GM18498 (cell line): ENCODE data around the gene PICALM.
"Not testable (repeated sequence)": the region's sequence is repeated elsewhere in the genome, so short reads cannot be mapped to it uniquely, and the experiment has no call there.

Experiments
- ATAC-seq: cut with Tn5 transposase; IDR thresholded peaks from one replicate; pipeline ENCODE4 v1.9.1; 2021; ENCODE audit warnings: mild to moderate bottlenecking, moderate library complexity; ENCODE audit not compliant: unreplicated experiment

The PICALM gene

DNA sequence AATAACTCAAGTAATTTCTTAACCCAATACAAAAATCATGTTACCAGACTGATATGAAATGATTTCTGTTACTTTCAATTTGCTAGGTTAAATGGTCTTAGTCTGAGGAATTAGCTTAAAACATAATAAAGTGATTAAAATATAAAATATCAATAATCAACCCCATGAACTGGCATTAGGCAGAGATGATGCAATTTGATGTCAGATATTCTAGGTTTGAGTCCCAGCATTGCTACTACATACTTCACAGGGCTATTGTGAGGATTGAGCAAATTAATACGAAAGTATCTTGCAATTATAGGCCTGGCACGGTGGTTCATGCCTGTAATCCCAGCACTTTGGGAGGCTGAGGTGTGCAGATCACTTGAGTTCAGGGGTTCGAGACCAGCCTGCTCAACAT is 66.5 kb downstream of the PICALM start:
- no peak for ATAC-seq

DNA sequence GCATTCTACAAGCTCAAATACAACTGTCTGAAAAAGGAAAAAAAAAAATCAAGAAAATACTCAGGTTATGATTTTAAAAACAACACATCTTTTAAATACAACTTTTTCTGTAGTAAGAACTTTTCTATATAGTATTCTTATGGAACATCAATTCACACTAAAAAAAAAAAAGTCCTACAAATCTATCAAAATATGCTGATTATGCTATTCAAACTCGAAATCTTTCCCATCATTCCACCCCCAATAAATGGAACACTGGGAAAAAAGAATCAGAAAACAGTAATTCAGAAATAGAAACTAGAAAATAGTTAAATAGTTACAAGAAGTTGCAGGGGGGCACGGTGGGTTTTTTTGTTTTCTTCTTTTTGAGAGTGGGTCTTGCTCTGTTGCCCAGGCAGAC is 77.4 kb downstream of the PICALM start:
- no peak for ATAC-seq

DNA sequence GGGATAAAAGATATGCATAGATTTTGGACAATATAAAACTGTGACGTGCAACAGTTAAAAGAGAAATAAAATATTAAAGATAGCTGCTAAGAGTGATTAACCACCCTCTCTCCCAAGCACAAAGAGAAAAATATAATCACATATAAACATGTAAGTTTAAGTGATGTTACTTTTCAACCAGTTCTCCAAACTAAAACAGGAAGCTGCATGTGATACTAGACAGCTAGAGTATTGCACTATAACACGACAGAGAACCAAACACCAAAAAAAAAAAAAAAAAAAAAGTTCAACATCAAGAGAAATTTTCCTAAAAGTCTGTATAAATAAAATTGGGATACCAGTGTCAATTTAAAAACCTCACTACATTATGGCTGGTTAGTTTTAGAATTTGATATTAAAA is 79.1 kb downstream of the PICALM start:
- ATAC-seq, result no peak

GRCh38 chr11:85988780-85989179 is 80.1 kb downstream of the PICALM start:
- ATAC-seq, result no peak

GRCh38 chr11:85977751-85978160 is 91.1 kb downstream of the PICALM start:
- ATAC-seq, result no peak

DNA sequence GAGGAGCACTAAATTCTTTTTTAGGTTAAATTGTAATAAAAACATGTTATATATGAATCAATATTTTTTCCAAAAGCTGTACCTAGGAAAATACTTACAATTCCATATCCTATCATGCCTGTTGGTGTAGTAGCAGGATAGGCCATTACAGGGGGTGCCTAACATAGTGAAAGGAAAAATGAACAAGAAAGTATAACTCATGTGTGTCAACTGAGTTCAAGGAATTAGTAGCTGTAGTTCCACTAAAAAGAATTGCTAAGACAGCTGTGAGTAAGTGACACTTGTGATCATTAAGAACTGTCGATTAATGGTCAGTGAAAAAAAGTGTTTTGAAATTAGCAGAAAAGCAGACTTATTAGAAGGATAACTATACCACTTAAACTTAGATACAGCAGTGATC is 92.4 kb downstream of the PICALM start:
- no peak for ATAC-seq

DNA sequence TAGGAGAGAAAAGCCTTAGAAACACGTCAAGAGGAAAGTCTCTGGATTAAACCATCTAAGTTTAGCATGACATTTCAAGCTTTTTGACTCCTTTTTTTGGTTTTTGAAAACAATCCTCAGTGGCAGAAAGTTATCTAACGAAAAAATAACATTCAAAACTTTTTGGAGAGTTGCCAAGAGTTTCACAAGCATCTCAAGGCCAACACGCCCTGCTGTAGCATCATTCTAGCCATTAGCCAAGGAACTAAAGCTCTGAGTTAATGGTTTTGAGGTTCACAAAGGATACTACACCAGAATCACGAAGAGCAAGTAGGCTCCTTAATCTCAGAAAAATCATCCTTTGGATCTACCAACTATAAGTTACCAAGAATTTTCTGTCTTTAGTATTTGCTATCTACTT is 94.8 kb downstream of the PICALM start:
- ATAC-seq, result no peak

DNA sequence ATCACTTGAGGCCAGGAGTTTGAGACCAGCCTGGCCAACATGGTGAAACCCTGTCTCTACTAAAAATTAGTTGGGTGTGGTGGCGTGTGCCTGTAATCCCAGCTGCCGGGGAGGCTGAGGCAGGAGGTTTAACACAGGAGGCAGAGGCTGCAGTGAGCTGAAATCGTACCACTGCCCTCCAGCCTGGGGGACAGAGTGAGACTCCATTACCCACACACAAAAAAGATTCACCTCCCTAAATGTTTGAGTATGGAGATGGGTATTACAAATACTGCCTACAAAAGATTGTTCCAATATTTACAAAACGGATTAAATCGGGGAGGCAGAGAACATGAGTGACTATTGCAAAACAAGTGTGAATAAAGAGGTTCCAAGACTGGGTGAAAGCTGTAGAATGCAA is 98.3 kb downstream of the PICALM start:
- no peak for ATAC-seq

DNA sequence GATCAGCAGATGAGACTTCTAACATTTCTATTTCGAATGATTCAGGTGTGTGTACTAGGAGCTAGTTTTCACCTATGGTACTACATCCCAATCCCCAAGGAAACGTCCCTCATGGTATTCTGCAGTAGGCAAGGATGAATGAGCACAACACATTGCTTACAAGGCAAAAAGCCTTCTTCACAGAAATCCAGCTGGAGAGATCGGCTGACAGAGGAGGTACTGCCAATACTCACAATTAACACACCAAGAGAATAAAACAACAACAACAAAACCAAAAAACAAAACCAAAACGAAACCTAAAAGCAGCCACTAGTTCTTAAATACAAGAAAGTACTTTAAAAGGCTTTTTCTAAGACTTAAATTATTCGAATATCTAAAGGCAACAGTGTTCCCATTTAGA is 101.4 kb downstream of the PICALM start:
- no peak for ATAC-seq

DNA sequence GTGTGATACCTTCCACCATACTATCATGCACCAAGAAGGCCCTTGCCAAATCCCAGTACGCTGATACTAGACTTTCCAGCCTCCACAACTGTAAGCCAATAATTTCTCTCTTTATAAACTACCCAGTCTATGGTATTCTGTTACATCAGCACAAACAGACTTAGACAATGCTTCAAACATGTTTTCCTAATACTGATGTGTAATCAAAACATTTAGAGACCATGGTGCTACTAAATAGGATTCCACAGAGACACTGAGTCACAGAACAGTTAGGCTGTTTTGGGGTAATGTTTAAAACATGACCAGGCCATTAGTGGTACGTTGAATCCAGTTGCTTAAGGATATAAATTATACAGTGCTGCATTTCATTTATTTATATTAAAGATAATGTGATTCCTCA is 103.7 kb downstream of the PICALM start:
- ATAC-seq, result no peak

DNA sequence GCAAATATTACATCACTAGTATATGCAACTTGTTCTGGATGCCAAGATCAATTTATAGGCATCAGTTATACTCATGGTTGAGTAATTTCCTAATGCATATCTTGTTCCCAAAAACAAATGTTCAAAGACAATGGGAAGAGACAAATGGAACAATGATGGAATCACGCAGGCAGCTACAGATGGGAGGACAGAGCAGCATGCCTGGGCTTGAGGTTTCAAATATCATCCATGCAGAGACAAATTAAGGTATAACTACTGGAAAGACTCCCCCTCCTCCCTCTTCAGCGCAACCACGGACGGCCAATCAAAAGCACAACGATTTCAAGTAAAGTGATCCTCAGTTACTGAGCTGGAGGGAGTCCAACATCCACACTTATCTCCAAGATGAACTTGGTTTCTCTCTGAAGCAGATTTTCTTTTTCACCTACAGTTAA is 106.9 kb downstream of the PICALM start:
- ATAC-seq, result no peak

DNA sequence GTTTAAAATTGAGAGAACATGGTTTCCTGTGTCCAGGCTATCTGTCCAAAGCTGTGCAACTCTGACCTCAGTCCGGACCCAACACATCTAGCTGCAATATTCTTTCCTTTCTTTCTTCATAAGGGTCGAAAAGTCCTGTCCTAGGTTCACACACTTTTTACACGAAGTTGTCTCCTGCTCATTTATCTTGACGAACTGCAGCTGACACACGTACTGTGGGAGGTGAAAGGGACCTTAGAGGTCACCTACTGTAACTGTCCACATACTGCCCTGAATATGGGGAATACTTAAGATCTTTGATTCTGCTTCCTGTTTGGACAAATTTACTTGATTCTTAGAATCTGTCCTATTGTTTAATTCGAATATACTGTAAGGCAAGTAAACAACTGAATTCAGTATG is 107.8 kb downstream of the PICALM start:
- ATAC-seq, result no peak

GRCh38 chr11:85960678-85961077 is 108.2 kb downstream of the PICALM start:
- no peak for ATAC-seq

DNA sequence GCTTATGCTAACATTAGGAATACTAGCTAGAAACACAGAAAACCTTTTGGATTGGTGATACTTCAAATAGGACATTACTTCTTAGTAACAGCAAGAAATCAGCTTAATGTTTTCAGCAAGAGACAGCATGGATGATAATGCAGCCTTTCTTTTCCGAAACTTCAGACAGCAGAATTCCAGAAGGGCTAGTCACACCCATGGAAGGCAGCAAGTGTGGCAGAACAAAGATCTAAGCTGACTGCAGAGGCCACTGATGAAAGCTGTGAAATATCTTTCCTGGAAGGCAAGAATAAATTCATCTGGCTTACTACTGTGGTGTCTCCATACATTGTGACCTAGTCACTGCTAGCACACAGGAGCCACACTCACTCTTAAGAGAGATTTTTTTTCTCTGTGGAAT is 113.4 kb downstream of the PICALM start:
- no peak for ATAC-seq

DNA sequence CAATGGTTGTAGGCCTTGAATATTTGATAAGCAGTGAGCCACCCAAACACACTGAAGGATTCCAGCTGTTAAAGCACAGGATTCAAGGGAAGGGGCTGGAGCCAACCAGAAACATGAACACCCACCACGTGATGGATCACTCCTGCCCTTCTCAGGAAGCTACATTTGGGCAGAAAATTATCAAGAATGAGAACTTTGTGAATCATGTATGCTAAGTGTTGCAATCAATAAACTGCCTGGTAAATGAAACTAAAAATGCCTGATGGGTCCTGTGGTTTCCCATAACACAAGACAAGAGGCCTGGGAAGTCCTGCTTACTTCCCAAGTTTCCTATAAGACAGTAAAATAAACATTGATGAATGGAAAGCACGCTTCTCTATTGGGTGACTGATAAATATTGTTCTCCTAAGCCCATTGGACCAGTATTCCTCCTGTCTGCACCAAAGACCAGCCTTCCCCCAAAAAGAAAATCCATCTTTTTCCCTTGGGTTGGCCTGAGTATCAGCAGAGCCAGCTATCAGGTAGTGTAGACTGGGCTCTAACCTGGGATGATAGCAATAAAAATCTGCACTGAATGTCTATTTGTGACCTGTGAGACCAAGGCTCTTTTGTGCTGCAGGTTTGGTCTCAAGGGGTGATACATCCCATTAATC is 115.3 kb downstream of the PICALM start:
- no peak for ATAC-seq

- ATAC-seq, result not testable (repeated sequence)
Observed at GRCh38 chr11:85952108-85952485, 116.8 kb downstream of the PICALM start.

GRCh38 chr11:85951428-85952107 is 117.3 kb downstream of the PICALM start:
- no peak for ATAC-seq

GRCh38 chr11:85951049-85951405 is 117.9 kb downstream of the PICALM start:
- ATAC-seq, result no peak

GRCh38 chr11:85950317-85951048 is 118.4 kb downstream of the PICALM start:
- no peak for ATAC-seq

- ATAC-seq, result no peak
Observed at GRCh38 chr11:85949798-85950197, 119.1 kb downstream of the PICALM start.

GRCh38 chr11:85948884-85949283 is 120.0 kb downstream of the PICALM start:
- no peak for ATAC-seq
